SK-N-MC (cell line): ENCODE measurements around the gene VIT.

ENCODE experiments used
- EZH2 ChIP-seq: fragments of 200-600 bp; sonication (generic); IDR thresholded peaks from one replicate; pipeline ENCODE4 v1.6.1; 2017; ENCODE audit warnings: antibody characterized with exemption
- FOXP2 ChIP-seq: optimal IDR thresholded peaks from 2 replicates; pipeline ENCODE3; 2011; ENCODE audit warnings: mild to moderate bottlenecking, moderate library complexity; ENCODE audit not compliant: insufficient read depth; ENCODE audit errors: extremely low read length, control extremely low read depth
- POLR2AphosphoS5 ChIP-seq: IDR thresholded peaks from 2 replicates; pipeline ENCODE4 v1.6.1; 2012; ENCODE audit warnings: mild to moderate bottlenecking, low read depth, low read length, borderline replicate concordance

GRCh38 chr2:36773947-36774346 is 77.4 kb downstream of the VIT start:
- TF ChIP-seq EZH2 (no peak), POLR2AphosphoS5 (no peak), FOXP2 (no peak)
